NCI-H526 (cell line): Measurements from ENCODE around the gene PIR.

Source experiments
- DNase-seq, 2 experiments: peaks; one replicate each; lab custom pipeline; 2025; lab: John Stamatoyannopoulos, UW

The PIR gene

GRCh38 chrX:15349046-15349445, 144.1 kb downstream of the PIR start:
- DNase-seq = peak; percentile 71 to 93

GRCh38 chrX:15345976-15346375, 147.2 kb downstream of the PIR start:
- DNase-seq = no peak

- DNase-seq = no peak
These were observed 149.0 kb downstream of the PIR start for GRCh38 chrX:15344106-15344505.

- DNase-seq = no peak
These were observed 150.1 kb downstream of the PIR start for GRCh38 chrX:15343075-15343476.

- DNase-seq = no peak
These were observed 152.3 kb downstream of the PIR start for GRCh38 chrX:15340867-15341266.

GRCh38 chrX:15336023-15336413, 157.1 kb downstream of the PIR start:
- peak in 1 of 2 experiments; percentile 31 for DNase-seq

- DNase-seq = peak; percentile 98 to 99
These were observed 157.8 kb downstream of the PIR start, which contains the start of gene PIGA for GRCh38 chrX:15335135-15336022. PIGA (minus strand) TSS chrX:15335523; CDS start chrX:15331930, 3,593 bp downstream.
